Measurements from ENCODE around the gene ZNF469. TPM values are rescaled to one million over a fixed set of nuclear protein-coding genes. Genes with fewer than 3 reads are reported as not detected.

The ZNF469 gene
- total RNA-seq, 2 donors from 2014 or later = 2.9 to 6.2 TPM

DNA sequence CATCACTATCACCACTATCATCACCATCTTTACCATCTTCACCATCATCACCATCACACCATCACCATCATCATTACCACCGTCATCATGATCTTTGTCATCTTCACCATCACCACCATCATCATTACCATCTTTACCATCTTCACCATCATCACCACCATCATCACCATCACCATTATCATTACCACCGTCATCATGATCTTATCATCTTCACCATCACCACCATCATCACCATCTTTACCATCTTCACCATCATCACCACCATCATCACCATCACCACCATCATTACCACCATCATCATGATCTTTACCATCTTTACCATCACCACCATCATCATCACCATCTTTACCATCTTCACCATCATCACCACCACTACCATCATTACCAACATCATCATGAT, 10.2 kb upstream of the ZNF469 start:
- intact Hi-C loops (cut with DNase I) = no loop called here
- no peak for DNase-seq (ENCODE audit: low spot score)

DNA sequence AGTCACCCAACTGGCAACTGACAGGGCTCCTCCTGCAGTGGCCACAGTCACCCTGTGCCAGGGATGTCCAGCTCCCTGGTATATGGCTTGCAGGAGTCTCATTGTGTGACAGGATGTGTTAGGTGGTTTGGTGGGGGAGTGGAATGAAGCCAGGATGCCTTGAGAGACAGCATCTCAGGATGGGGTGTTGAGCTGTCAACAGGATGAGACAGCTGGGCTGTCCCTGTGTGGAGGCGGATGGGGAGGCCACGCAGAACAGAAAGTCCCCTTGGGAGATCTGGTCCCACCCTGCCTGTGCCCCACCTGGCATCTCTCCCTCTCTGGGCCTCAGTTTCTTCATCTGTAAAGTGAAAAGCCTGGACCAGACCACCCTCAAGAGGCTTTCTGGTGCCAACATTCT, 9.5 kb upstream of the ZNF469 start:
- intact Hi-C loops (cut with DNase I) = no loop called here
- DNase-seq (ENCODE audit: low spot score) = peak; percentile 31

DNA sequence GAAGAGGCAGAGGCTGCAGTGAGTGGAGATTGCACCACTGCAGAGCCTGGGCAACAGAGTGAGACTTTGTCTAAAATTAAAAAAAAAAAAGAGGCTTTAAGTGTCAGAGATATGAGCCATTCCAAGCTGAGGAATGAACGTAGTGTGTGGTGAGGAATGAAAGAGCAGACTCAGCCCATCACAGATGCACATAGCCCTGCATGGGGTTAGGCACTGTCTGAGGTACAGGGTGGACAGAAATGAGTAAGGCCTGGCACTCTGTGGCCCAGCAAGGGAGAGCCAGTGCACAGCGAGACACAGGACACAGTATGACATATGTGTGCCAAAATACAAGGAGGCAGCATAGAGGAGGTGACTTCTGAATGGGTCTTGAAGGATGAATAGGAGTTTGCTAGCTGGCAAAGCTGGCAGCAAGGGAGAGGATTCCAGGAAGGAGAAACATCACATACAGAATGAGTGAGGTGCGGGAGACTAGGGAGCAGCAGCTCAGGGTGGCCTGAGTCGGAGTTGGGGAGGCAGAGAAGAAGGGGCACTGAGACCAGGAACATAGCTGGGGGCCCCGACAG, 8.7 kb upstream of the ZNF469 start:
- intact Hi-C loops (cut with DNase I) = loop anchor here in 1 of 2 donors (1.0 kb wide), 1 partner anchor 31 kb away; no protein-coding TSS in a partner anchor
- peak; percentile 49 for DNase-seq (ENCODE audit: low spot score)

DNA sequence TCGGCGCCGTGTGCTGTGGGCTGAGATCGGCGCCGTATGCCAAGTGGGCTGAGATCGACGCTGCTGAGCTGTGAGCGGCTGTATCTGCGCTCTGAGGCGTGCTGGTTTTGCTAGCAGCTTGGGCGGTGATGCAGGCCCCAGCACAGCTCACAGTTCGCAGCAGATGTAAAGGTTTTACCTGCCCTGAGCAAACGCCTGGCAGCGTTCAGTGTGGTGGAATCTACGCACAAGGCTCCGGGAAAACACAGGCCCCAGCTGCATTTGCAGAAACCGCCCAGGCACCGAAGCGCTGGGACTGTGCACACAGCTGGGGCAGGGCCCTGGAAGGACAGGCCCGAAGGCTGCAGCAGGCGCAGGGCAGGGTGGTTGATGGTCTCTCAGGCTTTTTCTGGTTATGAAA, 8.0 kb upstream of the ZNF469 start:
- intact Hi-C loops (cut with DNase I) = loop anchor here in 1 of 2 donors (1.0 kb wide), 1 partner anchor 31 kb away; no protein-coding TSS in a partner anchor
- DNase-seq (ENCODE audit: low spot score) = peak; percentile 49

DNA sequence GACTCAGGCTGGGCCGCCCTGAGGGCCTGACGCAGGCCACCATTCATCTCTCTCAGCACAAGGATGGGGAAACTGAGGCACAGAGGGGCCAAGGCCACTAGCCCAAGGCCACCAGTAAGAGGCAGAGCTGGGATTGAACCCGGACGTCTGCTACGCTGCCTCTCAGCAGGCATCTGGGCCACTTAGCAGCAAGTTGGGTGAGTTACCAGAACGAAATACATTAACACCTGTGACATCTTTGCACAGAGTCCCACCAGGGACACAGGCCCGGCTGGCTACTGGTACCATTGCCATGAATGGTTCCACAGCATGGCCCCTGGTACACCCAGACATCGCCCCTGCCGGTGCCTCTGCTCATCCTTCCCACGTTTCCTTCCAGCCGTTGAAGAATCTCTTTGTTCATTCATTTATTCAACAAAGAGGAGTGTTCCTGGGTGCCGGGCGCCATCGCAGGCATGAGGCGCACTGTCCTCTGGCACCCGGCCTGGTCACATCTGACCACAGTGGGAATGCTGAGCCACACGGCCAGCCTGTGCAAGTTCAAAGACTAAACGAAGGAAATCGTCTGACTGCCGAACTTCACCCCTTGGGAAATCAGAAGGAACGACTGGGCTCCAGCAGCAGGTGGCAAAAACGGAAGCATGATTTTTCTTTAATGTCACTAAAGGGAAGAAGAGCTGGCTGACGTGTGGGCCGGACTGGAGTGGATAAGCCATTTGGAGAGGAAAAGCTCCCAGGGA, 7.4 kb upstream of the ZNF469 start:
- intact Hi-C loops (cut with DNase I) = no loop called here
- peak; percentile 82 for DNase-seq (ENCODE audit: low spot score)

DNA sequence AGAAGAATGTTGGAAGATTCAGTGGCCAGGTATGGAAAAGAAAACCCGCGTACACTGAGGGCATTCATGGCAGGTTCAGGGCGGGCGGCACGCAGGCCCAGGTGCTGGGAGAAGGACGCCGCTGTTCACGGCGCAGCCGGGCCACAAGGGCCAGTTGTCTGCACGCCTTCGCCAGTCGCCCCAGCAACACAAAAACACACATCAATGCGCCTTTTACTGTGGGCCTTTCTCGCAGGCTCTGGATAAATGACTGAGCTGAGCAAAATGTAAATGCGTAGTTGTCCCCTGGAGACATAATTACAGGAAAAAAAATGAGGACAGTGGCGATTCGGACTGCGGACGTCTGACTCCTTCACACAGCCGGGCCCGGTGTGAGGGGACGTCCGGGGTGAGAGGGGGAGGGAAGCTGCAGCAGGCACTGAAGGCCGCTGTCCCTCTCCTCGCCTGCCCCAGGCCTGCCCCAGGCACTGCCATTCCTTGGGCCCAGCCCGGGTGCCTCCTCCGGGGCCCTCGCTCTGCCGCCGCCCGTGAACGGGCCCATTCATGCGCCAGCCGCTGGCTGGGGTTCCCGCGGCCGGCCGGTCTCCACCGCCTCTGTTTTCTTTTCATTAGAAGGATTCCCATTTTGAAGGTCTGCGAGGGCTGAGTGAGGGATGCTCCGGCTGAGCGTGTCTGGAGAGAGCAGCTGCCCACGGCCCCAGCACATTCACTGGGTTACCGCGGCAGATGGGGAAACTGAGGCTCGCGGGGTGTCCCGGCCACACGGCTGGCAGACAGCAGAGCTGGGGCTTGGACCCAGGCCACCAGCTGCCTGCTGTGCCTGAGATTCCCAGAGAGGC, 6.5 kb upstream of the ZNF469 start:
- DNase-seq (ENCODE audit: low spot score) = peak; percentile 82
- intact Hi-C loops (cut with DNase I) = no loop called here

DNA sequence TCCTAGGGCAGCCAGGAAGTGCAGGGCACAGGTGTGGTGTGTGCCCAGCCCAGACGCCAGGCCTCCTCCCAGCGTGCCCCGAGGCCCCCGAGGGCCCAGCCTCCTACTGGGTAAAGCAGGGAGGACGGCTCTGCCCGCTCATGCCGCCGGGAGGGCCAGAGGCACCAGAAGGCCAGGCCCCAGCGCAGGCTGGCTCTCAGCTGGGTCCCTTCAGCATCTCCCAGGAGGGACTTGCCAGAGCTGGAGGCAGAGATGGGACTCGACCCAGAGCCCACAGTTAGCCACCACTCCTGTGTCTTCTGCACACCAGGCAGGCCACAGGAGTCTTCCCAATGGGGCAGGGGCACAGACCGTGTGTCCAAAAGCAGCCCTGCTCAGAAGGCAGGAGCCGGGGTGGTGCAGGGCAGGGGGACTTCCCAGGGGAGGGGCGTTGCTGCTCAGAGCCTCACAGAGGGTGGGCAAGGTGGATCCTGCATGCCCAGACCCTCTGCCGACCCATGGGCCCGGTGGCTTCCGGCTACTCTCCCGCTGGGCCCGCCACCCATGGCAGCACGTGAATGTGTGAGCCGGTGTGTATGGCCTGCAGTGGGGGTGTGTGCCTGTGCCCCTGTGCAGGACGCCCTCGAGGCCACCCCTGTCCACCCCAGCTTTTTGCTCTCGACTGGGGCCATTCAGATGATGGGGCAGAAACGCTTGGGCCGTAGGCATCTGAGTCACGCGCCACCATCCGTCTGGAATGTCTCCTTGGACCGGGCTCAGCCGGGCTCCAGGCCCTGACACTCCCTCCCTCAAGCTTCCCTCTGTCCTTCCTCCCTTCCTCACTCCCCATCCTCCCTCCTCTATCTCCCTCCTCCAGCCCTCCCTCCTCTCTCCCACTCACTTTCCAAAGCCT, 5.7 kb upstream of the ZNF469 start:
- peak; percentile 84 for DNase-seq (ENCODE audit: low spot score)
- intact Hi-C loops (cut with DNase I) = no loop called here

DNA sequence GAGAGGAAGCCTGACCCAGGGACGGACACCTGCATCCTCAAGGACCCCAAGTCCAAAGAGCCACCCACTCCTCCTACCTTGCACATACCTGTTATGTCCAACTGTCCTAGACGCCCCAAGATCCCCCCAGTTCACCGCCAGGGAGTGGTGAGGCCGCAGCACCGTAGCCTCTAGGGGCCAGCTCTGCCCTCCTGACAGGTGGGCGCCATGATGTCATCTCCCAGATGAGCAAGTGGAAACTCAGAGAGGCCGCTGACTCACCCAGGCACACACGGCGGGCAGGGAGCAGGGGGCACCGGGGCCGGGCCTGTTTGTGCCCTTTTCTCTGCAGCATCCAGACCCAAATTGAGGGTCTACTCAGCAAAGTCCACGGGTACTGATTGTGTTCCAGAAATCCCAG, 4.8 kb upstream of the ZNF469 start:
- intact Hi-C loops (cut with DNase I) = no loop called here
- peak; percentile 41 for DNase-seq (ENCODE audit: low spot score)

DNA sequence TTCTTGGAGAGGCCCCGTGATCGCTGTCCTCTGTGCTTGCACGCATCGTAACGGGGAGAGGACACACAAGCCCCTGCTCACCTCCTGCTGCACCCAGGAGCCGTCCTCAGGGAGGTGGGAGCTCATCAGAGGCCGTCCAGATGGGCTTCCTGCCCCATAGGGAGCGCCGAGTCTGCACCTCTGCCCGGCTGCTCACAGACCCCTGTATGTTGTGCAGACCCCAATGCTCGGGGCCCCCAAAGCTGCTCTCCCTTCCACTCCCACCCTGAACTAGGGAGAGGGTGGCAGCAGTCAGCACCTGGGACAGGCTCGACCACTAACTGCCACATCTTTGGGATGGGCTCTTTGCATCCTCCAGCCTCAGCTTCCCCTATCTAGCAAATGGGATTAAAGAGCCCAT, 4.4 kb upstream of the ZNF469 start:
- DNase-seq (ENCODE audit: low spot score) = peak; percentile 51
- intact Hi-C loops (cut with DNase I) = no loop called here

DNA sequence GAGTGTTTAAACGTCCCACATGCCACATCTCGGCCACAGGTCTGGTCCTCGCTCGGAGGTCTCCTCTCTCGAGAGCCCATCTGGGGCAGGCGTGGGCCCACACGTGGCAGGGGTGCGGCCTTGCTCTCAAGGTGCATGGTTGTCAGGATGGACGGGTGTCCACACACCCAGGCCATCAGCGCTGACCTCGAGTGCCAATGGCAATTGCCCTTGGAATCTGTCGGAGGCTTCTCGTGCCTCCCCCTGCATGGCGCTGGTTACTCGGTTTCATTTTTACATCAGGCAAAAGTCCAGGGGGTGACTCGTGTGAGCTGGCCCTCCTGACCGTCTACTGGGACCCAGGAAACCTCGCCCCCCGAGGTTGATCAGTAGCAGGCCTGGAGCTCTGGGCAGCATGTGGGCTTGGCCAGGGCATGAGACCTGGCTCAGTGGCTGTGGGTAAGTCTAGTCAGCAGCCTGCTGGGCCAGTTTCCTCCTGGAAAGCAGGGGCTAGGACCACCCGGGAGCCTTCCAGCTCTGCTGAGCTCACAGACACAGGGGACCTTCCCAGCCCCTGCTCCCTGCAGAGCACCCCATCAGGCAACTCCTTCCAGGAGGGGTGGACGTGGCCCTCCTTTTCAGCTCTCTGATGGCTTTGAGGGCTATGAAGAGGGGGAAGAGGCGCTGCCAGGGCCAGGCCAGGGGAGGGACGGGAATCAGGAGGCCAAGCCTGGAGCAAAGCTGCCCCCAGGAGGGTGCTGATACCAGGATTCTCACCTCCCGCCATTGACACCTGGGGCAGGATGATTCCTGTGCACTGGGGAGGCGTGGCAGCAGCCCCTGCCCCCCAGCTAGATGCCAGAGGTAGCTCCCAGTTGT, 3.7 kb upstream of the ZNF469 start:
- DNase-seq (ENCODE audit: low spot score) = peak; percentile 80
- intact Hi-C loops (cut with DNase I) = no loop called here

DNA sequence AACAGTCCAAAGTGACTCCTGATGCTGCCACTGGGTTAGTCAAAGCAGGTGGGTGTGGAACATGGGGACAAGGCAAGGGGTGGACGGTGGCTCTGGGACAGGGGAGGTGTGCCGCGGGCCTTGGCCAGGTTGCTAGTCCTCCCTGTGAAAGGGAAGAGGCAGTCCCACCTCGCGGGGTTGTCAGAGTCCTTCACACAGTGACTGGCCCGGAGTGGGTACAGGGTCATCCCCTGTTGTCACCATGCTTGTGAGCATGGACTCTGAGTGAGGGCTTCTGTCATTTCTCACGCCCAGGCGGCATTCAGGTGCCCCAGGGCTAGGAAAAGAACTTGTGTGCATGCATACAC, 3.1 kb upstream of the ZNF469 start:
- intact Hi-C loops (cut with DNase I) = no loop called here
- DNase-seq (ENCODE audit: low spot score) = peak; percentile 48

DNA sequence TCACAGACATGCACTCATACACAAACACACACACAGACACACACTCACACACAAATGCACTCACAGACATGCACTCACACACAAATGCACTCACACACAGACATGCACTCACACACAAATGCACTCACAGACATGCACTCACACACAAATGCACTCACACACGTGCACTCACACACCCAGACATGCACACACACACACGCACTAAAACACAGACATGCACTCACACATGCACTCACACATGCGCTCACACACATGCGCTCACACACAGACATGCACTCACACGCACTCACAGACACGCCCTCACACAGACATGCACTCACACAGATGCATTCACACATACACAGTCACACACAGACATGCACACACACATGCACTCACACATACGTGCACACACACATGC, 2.7 kb upstream of the ZNF469 start:
- DNase-seq (ENCODE audit: low spot score) = no peak
- intact Hi-C loops (cut with DNase I) = no loop called here

DNA sequence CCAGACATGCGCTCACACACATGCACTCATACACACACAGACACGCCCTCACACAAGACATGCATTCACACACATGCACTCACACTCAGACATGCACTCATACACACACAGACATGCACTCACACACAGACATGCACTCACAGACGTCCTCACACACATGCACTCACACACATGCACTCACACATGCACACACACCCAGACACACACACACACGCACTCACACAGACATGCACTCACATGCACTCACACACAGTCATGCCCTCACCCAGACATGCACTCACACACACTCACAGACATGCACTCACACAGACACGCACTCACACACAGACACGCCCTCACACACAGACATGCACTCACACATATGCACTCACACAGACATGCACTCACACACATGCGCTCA, 2.1 kb upstream of the ZNF469 start:
- intact Hi-C loops (cut with DNase I) = no loop called here
- DNase-seq (ENCODE audit: low spot score) = peak; percentile 38

DNA sequence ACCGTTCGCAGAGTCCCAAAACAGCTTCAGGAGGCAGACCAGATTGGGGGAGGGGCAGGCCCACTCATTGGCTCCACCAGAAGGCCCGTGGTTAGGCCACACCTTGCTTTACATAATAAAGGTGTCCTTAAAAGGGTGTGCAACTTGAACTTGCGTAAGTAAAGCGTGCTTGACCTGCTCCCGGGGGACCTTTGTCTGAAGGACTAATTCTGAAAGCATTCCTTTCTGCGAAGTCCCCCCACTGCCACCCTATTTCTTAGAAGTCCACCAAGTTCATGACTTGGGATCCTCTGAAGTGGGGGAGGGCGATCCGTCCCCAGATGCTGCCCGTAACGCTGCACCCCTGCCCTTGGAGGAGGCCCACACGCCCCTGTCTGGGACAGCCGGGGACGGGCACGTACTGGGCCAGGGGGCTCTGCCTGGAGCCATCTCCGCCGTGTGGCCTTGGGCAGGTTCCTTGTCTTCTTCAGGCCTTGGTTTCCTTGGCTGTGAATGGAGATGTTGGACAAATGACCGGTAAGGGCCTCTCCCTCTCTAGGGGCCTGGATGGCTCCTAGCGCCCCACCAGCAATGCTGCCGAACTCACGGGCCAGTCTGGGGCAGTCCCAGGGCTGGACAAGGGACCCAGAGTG, 823 bp upstream of the ZNF469 start:
- intact Hi-C loops (cut with DNase I) = no loop called here
- no peak for DNase-seq (ENCODE audit: low spot score)

DNA sequence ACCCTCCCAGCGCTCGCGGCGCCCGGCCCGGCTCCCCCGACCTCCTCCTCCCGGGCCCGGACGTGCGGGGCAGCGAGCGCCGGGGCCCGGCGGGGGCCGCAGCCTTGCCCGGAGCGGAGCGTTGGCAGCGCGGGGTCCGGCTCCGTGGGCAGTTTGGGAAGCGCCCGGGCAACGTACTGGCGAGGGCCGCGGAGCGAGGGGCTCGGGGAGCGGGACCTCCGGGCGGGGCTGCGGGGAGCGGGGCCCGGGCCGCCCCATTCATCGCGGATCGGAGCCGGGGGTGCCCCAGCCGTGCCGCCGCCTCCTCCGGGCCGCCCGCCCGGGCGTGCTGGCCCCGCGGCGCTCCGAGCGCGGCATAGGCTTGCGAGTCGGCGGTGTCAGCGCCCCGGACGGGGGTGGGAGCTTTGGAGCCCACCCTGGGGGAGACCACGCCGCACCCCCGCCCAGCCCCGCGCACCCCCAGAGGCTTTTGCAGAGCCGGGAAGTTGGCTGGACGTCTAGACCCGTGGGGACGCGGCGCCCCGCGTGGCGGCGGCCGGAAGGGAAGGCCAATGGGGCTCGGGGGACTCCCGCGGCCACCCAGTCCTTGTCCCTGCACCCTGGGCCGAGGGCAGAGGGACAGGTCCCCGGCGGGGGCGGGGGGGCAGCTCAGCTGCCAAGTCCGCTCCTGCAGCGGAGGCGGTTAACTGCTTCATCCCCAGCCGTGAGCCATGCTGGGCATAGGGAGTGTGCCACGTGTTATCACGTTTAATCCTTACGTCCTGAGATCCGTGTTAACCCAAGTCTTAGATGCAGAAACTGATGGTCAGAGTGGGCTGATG, 852 bp downstream of the ZNF469 start:
- peak; percentile 83 for DNase-seq (ENCODE audit: low spot score)
- intact Hi-C loops (cut with DNase I) = no loop called here

DNA sequence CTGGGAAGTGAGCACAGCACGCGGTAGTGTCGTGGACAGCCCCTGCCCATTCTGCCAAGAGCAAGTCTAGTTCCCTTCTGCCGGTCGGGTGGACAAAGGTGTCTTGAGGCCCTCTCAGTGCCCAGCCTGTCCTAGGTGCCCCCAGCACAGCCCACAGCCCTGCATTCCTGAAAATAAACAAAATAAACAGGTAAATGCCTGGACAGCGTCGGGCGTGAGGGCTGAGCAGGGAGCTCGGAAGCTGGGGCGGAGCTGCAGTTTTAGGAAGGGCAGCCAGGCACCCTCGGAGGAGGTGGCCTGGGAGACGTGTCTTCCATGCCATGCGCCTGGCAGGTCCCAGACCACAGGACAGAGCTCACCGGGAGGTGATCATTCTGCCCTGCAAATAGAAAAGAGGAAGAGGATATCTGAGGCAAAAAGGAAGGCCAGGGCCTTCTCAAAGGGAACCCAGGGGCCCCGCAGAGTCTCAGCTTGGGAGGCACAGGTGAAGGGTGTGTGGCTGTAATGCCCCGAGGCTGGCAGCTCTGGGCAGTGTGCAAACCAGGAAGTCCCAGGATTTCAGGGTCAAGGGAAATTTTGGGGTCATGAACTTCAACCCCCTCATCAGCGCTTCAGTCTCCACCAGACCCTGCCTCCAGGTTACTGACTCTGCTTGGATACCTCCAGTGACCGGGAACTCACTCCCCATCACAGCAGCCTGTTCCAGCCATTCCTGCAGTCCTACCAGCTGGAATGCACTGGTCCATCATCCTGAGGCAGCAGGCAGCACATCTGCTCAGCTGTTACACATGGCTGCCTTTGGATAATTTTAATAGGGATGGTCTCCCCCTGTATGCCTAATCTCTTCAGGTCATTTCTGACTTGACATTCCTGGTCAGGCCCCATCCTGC, 1.7 kb downstream of the ZNF469 start:
- intact Hi-C loops (cut with DNase I) = no loop called here
- DNase-seq (ENCODE audit: low spot score) = peak; percentile 78

Measured in posterior vena cava (tissue), 2 donors.